ACC112 (cell line): ENCODE results near the gene SSBP1.
"Not testable (repeated sequence)": the region's sequence is repeated elsewhere in the genome, so short reads cannot be mapped to it uniquely, and the experiment has no call there.

Experiments used
- H2AFZ ChIP-seq: fragments of 200-600 bp; sonication (generic); one replicate; pipeline ENCODE4 v1.6.0; 2017; ENCODE audit warnings: antibody characterized with exemption, low read length; ENCODE audit not compliant: unreplicated experiment
- H3K27ac ChIP-seq: fragments of 200-600 bp; sonication (generic); 2 replicates; pipeline ENCODE4 v1.5.1; 2014; ENCODE audit warnings: low read depth, mild to moderate bottlenecking, antibody characterized with exemption, low read length, moderate library complexity
- H3K27me3 ChIP-seq: fragments of 200-600 bp; sonication (generic); 2 replicates; pipeline ENCODE4 v1.6.1; 2014; ENCODE audit warnings: mild to moderate bottlenecking, antibody characterized with exemption, low read length, moderate library complexity, mixed read lengths; ENCODE audit not compliant: insufficient read depth
- H3K36me3 ChIP-seq: fragments of 200-600 bp; sonication (generic); 2 replicates; pipeline ENCODE4 v1.6.1; 2016; ENCODE audit warnings: mild to moderate bottlenecking, antibody characterized with exemption, low read length, moderate library complexity, mixed read lengths; ENCODE audit not compliant: insufficient read depth
- H3K4me1 ChIP-seq: fragments of 200-600 bp; sonication (generic); one replicate; pipeline ENCODE4 v1.6.1; 2016; ENCODE audit warnings: low read length, mixed read lengths; ENCODE audit not compliant: insufficient read depth, unreplicated experiment, control insufficient read depth
- H3K4me3 ChIP-seq: fragments of 200-600 bp; sonication (generic); 2 replicates; pipeline ENCODE4 v1.5.1; 2014; ENCODE audit warnings: mild to moderate bottlenecking, low read depth, low read length
- H3K79me2 ChIP-seq: fragments of 200-600 bp; sonication (generic); one replicate; pipeline ENCODE4 v1.6.0; 2016; ENCODE audit warnings: low read length; ENCODE audit not compliant: control insufficient read depth, unreplicated experiment, insufficient read depth

SSBP1 gene, protein sequence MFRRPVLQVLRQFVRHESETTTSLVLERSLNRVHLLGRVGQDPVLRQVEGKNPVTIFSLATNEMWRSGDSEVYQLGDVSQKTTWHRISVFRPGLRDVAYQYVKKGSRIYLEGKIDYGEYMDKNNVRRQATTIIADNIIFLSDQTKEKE

DNA sequence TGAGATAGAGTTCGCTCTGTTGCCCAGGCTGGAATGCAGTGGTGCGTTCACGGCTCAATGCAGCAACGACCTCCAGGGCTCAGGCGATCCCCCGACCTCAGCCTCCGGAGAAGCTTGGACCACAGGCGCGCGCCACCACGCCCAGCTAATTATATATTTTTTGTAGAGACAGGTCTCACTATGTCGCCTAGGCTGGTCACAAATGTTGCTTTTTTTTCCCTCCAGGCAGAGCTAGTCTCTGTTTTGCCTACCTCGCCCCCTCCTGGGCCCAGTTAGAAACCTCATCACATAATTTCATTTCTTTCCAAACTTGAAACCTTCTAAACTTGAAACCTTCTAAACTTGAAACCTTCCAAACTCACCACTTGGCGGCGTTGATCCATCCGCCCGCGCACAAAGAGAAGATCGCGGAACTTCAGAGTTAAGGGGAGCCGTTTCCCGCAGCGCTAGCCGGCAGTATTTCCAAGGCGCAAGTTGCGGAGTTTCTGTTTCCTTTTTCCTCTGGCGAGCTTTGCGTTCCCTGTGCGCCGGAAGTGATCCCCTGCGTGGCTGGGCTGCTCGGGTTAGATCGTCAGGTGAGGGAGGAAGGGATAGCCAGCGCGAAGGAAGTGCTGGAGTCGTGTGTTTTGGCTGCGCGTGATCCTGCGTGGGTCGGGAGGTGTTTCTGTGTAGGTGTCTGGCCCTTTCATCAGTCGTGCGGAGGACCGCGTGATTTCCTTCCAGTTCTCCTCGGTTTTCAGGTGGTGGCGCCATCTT lies at the start of gene SSBP1:
TSS of gene SSBP1 (plus strand) at position 523 of the 756 bp plus-strand sequence. CDS start 809 bp downstream, outside the sequence.
- peak within 1 kb of the TSS; percentile 53 for H3K27ac ChIP-seq

GRCh38 chr7:141689072-141689825 lies 48.9 kb upstream of the SSBP1 start:
- H3K4me1 ChIP-seq, H3K36me3 ChIP-seq, H2AFZ ChIP-seq, H3K27me3 ChIP-seq, H3K79me2 ChIP-seq, H3K27ac ChIP-seq, H3K4me3 ChIP-seq: not testable (repeated sequence)

More for the DNA sequence above, at the start of gene SSBP1:
- Histone ChIP-seq H3K27me3 (no peaks in the 10 kb centered on the region), H3K36me3 (peaks cover 20% of the 10 kb centered on the region), H3K4me1 (peaks cover 16% of the 10 kb centered on the region), H3K4me3 (peak within 1 kb of the TSS; percentile 90), H2AFZ (peak within 1 kb of the TSS; percentile 98), H3K79me2 (peaks cover 41% of the 10 kb centered on the region)

- H3K4me1 ChIP-seq: peaks cover 10% of the 10 kb centered on the region
Observed at GRCh38 chr7:141691540-141691939, 46.6 kb upstream of the SSBP1 start.

DNA sequence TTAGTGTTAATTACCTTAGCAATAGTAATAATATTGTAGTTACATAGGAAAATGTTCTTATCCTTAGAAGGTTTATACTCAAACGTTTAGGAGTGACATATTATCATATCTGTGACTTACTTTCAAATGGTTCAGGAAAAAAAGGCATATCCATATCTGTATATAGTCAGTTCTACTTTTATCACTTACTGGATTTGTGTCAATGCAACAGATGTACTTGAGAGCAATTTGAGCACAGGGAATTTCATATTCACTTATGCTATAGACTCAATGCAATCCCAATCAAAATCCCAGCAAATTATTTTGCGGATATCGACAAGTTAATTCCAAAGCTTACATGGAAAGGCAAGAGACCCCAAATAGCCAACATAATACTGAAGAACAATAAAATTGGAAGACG lies 46.2 kb upstream of the SSBP1 start:
- Histone ChIP-seq H3K36me3 (no peaks in the 10 kb centered on the region), H3K79me2 (no peaks in the 10 kb centered on the region), H3K4me3 (no peak overlapping the region), H2AFZ (no peak overlapping the region), H3K27ac (no peak overlapping the region), H3K27me3 (no peaks in the 10 kb centered on the region), H3K4me1 (peaks cover 5% of the 10 kb centered on the region)

More at GRCh38 chr7:141691540-141691939, 46.6 kb upstream of the SSBP1 start:
- Histone ChIP-seq H3K79me2 (no peaks in the 10 kb centered on the region), H3K36me3 (no peaks in the 10 kb centered on the region), H2AFZ (no peak overlapping the region), H3K27me3 (no peaks in the 10 kb centered on the region), H3K27ac (no peak overlapping the region), H3K4me3 (no peak overlapping the region)

DNA sequence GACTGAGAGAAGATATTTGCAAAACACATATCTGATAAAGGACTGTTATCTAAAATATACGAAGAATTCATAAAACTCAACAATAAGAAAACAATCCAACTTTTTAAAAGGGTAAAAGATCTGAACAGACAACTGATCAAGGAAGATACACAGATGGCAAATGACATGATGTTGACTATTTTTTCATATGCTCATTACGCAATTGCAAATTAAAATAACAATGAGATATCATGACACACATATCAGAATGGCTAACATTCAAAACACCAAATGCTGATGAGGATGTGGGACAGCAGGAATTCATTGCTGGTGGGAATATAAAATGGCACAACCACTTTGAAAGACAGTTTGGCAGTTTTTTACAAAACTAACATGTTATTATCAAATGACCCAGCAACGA lies 45.1 kb upstream of the SSBP1 start:
- H3K4me1 ChIP-seq: peaks cover 3% of the 10 kb centered on the region
- H3K27me3 ChIP-seq: no peaks in the 10 kb centered on the region
- H2AFZ ChIP-seq: no peak overlapping the region
- H3K4me3 ChIP-seq: no peak overlapping the region
- H3K27ac ChIP-seq: no peak overlapping the region
- no peaks in the 10 kb centered on the region for H3K79me2 ChIP-seq
- H3K36me3 ChIP-seq: no peaks in the 10 kb centered on the region

- Histone ChIP-seq H3K4me3 (no peak overlapping the region), H3K4me1 (peaks cover 3% of the 10 kb centered on the region), H3K27ac (no peak overlapping the region), H3K36me3 (no peaks in the 10 kb centered on the region), H3K27me3 (no peaks in the 10 kb centered on the region), H2AFZ (no peak overlapping the region), H3K79me2 (no peaks in the 10 kb centered on the region)
Observed at GRCh38 chr7:141695803-141696289, 42.3 kb upstream of the SSBP1 start.

DNA sequence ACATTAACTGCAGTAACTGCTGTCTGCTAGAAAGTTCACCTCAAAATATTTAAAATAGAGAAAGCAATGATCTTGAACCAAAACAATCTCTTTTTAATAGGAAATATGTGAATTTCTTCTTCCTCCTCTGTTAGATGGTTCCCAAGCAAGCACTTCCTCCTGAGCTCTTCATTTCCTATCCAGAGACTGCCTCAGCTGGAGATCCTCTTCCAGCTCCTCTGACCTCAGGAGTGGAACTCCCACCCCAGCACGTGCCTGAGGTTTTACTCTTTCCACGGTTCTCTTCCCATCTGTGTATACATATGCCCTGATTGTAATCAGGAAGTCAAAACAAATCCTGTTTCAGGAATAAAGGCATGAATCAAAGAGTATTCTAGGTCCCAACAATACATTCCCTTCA lies 41.8 kb upstream of the SSBP1 start:
- Histone ChIP-seq H3K27me3 (no peaks in the 10 kb centered on the region), H3K79me2 (no peaks in the 10 kb centered on the region), H3K36me3 (no peaks in the 10 kb centered on the region), H3K4me1 (peaks cover 3% of the 10 kb centered on the region), H3K4me3 (no peak overlapping the region), H3K27ac (no peak overlapping the region), H2AFZ (no peak overlapping the region)

- no peaks in the 10 kb centered on the region for H3K27me3 ChIP-seq
- H3K4me3 ChIP-seq: no peak overlapping the region
- no peaks in the 10 kb centered on the region for H3K79me2 ChIP-seq
- no peaks in the 10 kb centered on the region for H3K36me3 ChIP-seq
- H3K4me1 ChIP-seq: peaks cover 3% of the 10 kb centered on the region
- no peak overlapping the region for H2AFZ ChIP-seq
- H3K27ac ChIP-seq: no peak overlapping the region
Observed at GRCh38 chr7:141697211-141697871, 40.8 kb upstream of the SSBP1 start.

DNA sequence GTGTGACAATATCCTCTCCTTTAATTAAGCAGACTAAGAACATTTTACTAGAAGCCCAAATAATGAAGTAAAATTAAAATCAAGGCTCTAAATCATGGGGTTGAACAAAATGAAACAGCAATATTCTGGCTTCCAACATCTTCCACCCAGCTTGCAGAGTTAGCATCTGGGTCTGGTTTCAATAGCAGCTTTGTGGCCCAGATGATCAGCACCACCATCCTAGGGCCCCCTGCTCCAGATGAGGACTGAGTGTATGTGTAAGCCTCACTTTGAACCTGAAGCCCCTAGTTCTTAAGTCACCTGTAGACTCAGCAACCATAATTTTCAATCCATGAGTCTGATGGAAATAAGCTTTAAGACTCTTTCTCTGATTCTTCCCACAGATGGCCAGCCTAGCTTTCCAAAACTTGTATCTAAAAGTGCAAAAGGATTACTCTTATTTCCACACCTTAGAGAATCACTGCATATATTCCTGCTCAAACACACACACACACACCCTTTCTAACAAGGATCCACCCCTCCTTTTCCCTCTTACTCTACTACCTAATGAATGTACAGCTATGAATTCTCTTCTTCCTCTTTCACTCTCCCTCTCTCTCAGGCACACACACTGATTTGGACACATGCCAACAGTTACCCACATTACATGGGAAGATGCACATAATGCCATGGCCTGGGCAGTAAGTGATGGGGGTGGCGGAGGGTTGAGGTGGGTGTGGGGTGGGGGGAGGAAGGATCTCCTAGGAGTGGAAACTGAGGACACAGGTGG lies 39.7 kb upstream of the SSBP1 start:
- Histone ChIP-seq H3K4me3 (no peak overlapping the region), H3K36me3 (no peaks in the 10 kb centered on the region), H3K79me2 (no peaks in the 10 kb centered on the region), H3K27me3 (peaks cover 4% of the 10 kb centered on the region; the same call in 1 of the 2 replicates), H2AFZ (no peak overlapping the region), H3K27ac (no peak overlapping the region), H3K4me1 (peaks cover 8% of the 10 kb centered on the region)

- no peaks in the 10 kb centered on the region for H3K79me2 ChIP-seq
Observed at GRCh38 chr7:141699860-141700259, 38.3 kb upstream of the SSBP1 start.

More at GRCh38 chr7:141699860-141700259, 38.3 kb upstream of the SSBP1 start:
- Histone ChIP-seq H3K27me3 (peaks cover 6% of the 10 kb centered on the region; the same call in 1 of the 2 replicates), H2AFZ (no peak overlapping the region), H3K27ac (no peak overlapping the region), H3K4me3 (no peak overlapping the region), H3K36me3 (no peaks in the 10 kb centered on the region), H3K4me1 (peaks cover 8% of the 10 kb centered on the region)
